ENCODE measurements around the gene INHBC.
A peak's percentile ranks its signal among the peaks of the same experiment; 100 is the strongest.

Gene INHBC

DNA sequence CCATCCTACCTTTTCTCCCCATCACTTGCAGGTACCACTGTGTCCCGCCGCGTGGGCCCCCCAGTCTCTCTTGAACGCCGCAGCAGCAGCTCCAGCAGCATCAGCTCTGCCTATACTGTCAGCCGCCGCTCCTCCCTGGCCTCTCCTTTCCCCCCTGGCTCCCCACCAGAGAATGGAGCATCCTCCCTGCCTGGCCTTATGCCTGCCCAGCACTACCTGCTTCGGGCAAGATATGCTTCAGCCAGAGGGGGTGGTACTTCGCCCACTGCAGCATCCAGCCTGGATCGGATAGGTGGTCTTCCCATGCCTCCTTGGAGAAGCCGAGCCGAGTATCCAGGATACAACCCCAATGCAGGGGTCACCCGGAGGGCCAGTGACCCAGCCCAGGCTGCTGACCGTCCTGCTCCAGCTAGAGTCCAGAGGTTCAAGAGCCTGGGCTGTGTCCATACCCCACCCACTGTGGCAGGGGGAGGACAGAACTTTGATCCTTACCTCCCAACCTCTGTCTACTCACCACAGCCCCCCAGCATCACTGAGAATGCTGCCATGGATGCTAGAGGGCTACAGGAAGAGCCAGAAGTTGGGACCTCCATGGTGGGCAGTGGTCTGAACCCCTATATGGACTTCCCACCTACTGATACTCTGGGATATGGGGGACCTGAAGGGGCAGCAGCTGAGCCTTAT, 35.8 kb downstream of the INHBC start:
- DNase-seq, result no peak

DNA sequence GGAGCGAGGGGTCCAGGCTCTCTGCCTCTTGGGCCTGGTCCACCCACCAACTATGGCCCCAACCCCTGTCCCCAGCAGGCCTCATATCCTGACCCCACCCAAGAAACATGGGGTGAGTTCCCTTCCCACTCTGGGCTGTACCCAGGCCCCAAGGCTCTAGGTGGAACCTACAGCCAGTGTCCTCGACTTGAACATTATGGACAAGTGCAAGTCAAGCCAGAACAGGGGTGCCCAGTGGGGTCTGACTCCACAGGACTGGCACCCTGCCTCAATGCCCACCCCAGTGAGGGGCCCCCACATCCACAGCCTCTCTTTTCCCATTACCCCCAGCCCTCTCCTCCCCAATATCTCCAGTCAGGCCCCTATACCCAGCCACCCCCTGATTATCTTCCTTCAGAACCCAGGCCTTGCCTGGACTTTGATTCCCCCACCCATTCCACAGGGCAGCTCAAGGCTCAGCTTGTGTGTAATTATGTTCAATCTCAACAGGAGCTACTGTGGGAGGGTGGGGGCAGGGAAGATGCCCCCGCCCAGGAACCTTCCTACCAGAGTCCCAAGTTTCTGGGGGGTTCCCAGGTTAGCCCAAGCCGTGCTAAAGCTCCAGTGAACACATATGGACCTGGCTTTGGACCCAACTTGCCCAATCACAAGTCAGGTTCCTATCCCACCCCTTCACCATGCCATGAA, 36.5 kb downstream of the INHBC start:
- no peak for DNase-seq

DNA sequence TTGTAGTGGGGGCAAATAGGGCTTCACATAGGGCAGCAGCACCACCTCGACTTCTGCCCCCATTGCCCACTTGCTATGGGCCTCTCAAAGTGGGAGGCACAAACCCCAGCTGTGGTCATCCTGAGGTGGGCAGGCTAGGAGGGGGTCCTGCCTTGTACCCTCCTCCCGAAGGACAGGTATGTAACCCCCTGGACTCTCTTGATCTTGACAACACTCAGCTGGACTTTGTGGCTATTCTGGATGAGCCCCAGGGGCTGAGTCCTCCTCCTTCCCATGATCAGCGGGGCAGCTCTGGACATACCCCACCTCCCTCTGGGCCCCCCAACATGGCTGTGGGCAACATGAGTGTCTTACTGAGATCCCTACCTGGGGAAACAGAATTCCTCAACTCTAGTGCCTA, 37.1 kb downstream of the INHBC start:
- DNase-seq, result no peak

DNA sequence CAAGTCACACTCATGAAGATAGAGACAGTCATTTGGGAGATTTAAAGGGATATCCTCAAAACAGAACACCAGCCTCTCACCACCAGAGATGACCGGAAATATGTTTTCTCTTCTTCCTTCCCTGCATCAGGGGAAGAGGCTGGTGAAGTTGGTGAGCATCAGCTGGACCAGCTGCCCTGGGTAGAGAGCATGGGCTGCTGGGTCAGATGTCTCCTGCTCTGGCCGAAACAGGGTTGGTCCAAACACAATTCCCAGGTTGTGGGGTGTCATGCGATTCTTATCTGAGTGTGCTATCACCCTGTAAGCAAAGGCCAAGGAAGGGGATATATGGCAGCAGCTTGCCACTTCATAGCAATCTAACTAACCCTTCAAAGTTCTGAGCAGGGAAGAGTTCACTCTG, 37.8 kb downstream of the INHBC start:
- DNase-seq, result no peak

GRCh38 chr12:57473392-57473791, 38.8 kb downstream of the INHBC start:
- DNase-seq, result no peak

GRCh38 chr12:57473886-57474285, 39.3 kb downstream of the INHBC start:
- no peak for DNase-seq

- no peak for DNase-seq
These were observed 39.8 kb downstream of the INHBC start for GRCh38 chr12:57474430-57474829.

- DNase-seq, result no peak
These were observed 40.3 kb downstream of the INHBC start for GRCh38 chr12:57474862-57475261.

DNA sequence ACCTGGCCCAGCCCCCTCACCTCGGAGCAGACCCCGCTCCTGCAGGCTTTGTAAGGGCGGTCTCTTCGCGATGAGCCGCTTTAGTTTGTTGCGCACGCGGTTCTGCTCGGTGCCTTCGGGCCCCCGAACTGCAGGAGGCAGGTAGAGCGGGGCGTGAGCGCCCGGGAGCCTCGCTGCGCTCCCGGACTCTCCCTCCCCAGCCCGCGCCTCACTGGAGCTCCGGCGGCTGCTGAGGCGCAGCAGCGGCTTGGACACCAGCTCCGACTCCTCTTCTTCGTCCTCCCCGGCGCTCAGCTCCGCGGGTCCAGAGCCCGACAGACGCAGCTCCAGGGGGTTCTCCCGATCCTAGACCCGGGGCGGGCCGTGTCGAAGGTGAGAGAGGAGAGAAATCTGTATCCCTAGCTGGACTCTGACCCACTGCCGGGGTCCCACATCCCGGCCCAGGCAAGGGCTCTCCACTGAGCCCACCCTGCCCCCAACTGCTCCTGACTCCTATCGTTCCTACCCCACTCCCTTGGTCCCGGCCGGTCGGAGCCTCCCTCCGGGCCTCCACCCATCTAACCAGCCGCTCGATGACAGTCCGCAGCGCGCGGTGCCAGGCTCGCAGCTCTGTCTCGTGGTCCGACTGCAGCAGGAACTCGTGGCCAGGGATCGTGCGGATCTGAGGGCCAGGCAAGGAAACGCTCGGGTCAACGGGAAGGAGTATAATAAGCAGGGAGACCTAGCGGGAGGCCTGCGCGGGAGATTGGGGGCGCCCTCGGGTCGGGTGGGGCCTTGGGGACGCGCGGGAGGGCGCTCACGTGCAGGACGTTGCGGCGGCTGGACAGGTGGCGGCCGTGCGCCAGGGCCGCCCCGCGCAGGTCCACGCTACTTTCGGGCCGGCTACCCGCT, 40.9 kb downstream of the INHBC start:
- no peak for DNase-seq

- no peak for DNase-seq
These were observed 41.8 kb downstream of the INHBC start for GRCh38 chr12:57476162-57476992.

GRCh38 chr12:57476993-57477709, 42.6 kb downstream of the INHBC start:
- DNase-seq, result no peak

DNA sequence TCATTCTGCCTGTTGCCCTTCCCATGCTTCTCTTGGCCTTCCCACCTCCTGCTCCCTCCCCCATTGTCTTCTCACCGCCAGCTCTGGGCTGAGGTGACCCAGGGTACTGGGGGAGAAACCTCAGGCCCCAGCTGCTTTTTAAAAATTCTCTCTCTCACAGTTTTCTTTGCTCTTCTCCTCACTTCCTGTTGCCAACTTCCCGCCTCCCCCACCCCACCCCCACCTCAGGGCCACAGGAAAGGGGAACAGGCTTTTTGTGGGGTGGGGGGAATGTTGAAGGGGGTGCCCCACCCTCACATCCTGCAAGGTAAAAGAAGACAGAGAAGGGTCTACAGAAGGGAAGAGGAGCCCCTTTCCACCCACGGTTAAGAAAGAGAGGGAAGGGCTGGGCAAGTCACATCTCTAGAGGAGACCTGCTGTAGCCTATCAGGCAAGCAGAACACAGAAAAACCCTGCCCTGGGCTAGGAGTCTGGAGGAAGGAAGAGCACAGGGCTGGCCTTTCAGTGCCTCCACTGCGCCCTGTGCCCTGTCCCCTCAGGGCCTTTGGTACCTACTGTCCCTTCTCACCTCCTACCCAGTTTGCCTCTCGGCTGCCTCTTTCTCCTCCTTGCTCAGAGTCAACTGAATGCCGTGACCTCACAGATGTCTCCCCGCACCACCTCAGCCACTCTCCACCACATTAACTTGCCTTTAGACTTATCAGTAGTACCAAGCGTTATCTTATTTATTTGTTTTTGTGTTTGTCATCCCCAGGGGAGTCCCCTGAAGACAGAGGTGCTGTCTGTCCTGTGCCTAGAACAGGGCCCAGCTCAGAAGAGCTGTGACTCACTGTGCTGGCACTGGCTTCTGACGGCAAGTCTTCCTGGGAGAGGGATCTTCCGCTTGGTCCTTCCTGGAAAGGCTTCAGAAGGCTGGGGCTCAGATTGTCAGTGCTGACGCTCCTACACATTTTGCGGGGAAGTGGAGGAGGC, 43.4 kb downstream of the INHBC start:
- no peak for DNase-seq

DNA sequence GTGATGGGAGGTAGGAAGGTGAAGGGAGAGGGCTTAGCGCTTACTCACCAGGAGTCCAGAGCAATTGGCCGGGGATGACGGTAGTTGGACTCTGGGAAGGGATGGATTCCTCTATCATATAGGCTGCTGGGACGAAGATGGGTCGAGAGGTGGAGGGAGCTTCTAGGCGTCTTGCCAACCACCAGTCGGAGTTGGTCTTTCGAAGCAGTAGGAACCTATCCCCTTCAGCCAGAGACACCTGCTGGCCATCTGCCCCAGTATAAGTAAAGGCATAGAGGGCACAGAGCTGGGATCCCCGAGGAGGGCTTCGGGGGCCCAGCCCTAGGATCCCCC, 44.4 kb downstream of the INHBC start:
- no peak for DNase-seq

- no peak for DNase-seq
These were observed 45.0 kb downstream of the INHBC start, which contains the start of gene ARHGAP9 for GRCh38 chr12:57479376-57480115. ARHGAP9 (minus strand) TSS chr12:57479866; CDS start chr12:57479406, 460 bp downstream.

GRCh38 chr12:57481671-57482070, 47.1 kb downstream of the INHBC start:
- DNase-seq, result no peak

GRCh38 chr12:57483466-57483865, 48.9 kb downstream of the INHBC start:
- no peak for DNase-seq

DNA sequence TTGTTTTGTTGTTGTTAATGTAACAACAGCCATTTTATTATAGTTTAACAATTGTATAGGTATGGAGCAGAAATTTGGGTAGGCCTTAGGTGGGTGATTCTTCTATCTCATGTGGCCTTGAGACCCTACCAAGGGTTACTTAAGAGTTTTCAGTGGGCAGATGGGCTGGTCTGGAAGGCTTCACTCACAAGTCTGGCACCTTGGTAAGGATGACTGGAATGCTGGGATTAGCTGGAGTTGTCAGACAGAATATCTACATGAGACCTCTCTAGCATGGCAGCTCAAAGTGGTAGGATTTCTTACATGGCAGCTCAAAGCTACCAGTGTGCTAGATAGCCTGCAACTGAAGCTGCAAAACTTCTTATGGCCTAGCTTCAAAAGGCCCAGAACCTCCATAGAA, 51.1 kb downstream of the INHBC start:
- no peak for DNase-seq

GRCh38 chr12:57487055-57487596, 52.5 kb downstream of the INHBC start:
- DNase-seq, result no peak

DNA sequence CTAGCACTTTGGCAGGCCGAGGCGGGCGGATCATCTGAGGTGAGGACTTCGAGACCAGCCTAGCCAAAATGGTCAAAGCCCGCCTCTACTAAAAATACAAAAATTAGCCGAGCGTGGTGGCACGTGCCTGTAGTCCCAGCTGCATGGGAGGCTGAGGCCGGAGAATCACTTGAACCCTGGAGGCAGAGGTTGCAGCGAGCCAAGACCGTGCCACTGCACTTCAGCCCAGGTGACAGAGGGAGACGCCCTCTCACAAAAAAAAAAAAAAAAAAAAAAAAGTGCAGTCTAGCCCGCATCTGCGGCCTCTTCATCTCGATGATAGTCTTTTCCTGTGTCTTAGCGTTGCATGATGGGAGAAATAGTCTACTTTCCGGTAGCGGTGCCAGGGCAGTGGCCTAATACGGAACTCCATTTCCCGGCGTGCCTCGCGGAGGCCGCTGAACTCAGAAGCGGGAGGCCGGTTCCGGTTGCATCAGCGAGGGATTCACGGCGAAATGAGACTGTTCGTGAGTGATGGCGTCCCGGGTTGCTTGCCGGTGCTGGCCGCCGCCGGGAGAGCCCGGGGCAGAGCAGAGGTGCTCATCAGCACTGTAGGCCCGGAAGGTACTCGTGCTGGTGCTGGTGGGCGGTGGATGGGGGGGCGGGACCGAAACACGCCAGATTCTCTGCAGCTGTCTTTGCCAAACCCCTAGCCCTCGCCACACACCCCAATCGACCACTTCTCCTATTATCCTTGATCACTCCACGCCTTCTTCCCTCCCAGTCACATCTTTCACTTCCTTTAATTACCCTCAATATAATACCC, 53.2 kb downstream of the INHBC start, which contains the start of gene MARS1:
TSS of gene MARS1 (plus strand) at position 472 of the 805 bp plus-strand sequence. CDS start at position 495, 23 bp downstream.
- peak; percentile 80 for DNase-seq

Data from NCI-H1436 treated with DMSO at 0.1 percent for 48 hours (cell line).